Panc1 (cell line): ENCODE results near the gene TBX20. TPM values are rescaled to one million over a fixed set of nuclear protein-coding genes. Genes with fewer than 3 reads are reported as not detected.
"Not testable (repeated sequence)": the region's sequence is repeated elsewhere in the genome, so short reads cannot be mapped to it uniquely, and the experiment has no call there.

Experiments
- ATAC-seq: fragments of 200-7000 bp; cut with Tn5 transposase; 2 replicates; pipeline ENCODE4 v1.9.1; 2020; ENCODE audit warnings: mild to moderate bottlenecking, moderate library complexity
- BruUV-seq: library from RNA; stranded (reverse); fragments of 400-500 nt; replicated peaks from 2 replicates; lab custom pipeline; 2021; lab: Mats Ljungman, UMichigan
- CTCF ChIA-PET: fragments of 300-600 bp; sonication (Branson Sonifier 250); formaldehyde crosslinking; loops from one replicate; lab custom pipeline; 2022; ENCODE audit warnings: antibody characterized with exemption; lab: Charles Lee
- POLR2A ChIA-PET: fragments of 300-600 bp; sonication (Branson Sonifier 250); formaldehyde crosslinking; loops from one replicate; lab custom pipeline; 2022; ENCODE audit warnings: antibody characterized with exemption; lab: Charles Lee
- DNase-seq: peaks from one replicate; pipeline ENCODE4 v3.0.0-alpha.2; 2010; ENCODE audit warnings: low read depth, low spot score
- H3K27ac ChIP-seq: 2 replicates; pipeline ENCODE4 v1.5.1; 2011; ENCODE audit warnings: mild to moderate bottlenecking, low read length, inconsistent platforms
- H3K27me3 ChIP-seq: fragments of 200-500 bp; sonication (Bioruptor generic); 2 replicates; pipeline ENCODE4 v1.6.0; 2014; ENCODE audit warnings: low read length, inconsistent platforms; ENCODE audit not compliant: control insufficient read depth, insufficient read depth
- H3K36me3 ChIP-seq: fragments of 200-500 bp; sonication (Bioruptor generic); 2 replicates; pipeline ENCODE4 v1.5.1; 2014; ENCODE audit warnings: inconsistent platforms, mild to moderate bottlenecking, low read length, moderate library complexity; ENCODE audit not compliant: control insufficient read depth, insufficient read depth
- H3K4me1 ChIP-seq: 2 replicates; pipeline ENCODE4 v1.5.1; 2011; ENCODE audit warnings: inconsistent platforms, mild to moderate bottlenecking, low read length, moderate library complexity; ENCODE audit not compliant: control insufficient read depth, insufficient read depth
- H3K4me3 ChIP-seq, 2 experiments: 2 replicates each; pipeline ENCODE4 v1.5.1; 2011 to 2012; ENCODE audit warnings: low read depth in 2 of 2, low read length in 2 of 2, mild to moderate bottlenecking in 2 of 2, inconsistent platforms in 1 of 2, moderate library complexity in 1 of 2
- H3K9me3 ChIP-seq: fragments of 200-500 bp; sonication (Bioruptor generic); 2 replicates; pipeline ENCODE4 v1.5.1; 2014; ENCODE audit warnings: low read depth, mild to moderate bottlenecking, inconsistent platforms, low read length, moderate library complexity; ENCODE audit not compliant: control insufficient read depth, insufficient read depth
- CTCF ChIP-seq: fragments of 450-650 bp; IDR thresholded peaks from 2 replicates; pipeline ENCODE4 v1.5.1; 2017; ENCODE audit warnings: mild to moderate bottlenecking
- POLR2AphosphoS5 ChIP-seq: IDR thresholded peaks from 2 replicates; pipeline ENCODE4 v1.6.1; 2012; ENCODE audit warnings: mild to moderate bottlenecking, low read depth, low read length, moderate library complexity
- REST ChIP-seq, 2 experiments: IDR thresholded peaks; 2 replicates each; pipeline ENCODE4 v1.6.1; 2011 to 2012; ENCODE audit warnings: low read depth in 2 of 2, control low read depth in 1 of 2, low read length in 1 of 2, mild to moderate bottlenecking in 1 of 2, moderate library complexity in 1 of 2; ENCODE audit not compliant: insufficient read depth in 1 of 2
- SIN3A ChIP-seq: IDR thresholded peaks from 2 replicates; pipeline ENCODE4 v1.6.1; 2012; ENCODE audit warnings: low read depth, mild to moderate bottlenecking, low read length, moderate library complexity, borderline replicate concordance; ENCODE audit not compliant: insufficient read depth
- TCF7L2 ChIP-seq: IDR thresholded peaks from 2 replicates; pipeline ENCODE4 v1.6.1; 2011; ENCODE audit warnings: mild to moderate bottlenecking, low read depth, low read length, inconsistent platforms
- in situ Hi-C: cut with HindIII; loops from 2 replicates; pipeline ENCODE4 v1.10.0; 2016; ENCODE audit warnings: low sequenced_read_pairs, low pct_unique_long_range_greater_than_20kb
- intact Hi-C: fragments of 100-400 bp; cut with micrococcal nuclease; formaldehyde crosslinking; loops from one replicate; pipeline ENCODE4 v1.10.0; 2022; ENCODE audit not compliant: unreplicated experiment
- total RNA-seq: library from RNA; stranded (reverse); gene quantifications from one replicate; pipeline ENCODE4 v1.2.1, GENCODE V29; 2021; ENCODE audit not compliant: unreplicated experiment

The TBX20 gene
- total RNA-seq, 1 experiment from 2014 or later, result not detected

GRCh38 chr7:35241436-35241835 is 12.5 kb downstream of the TBX20 start:
- intact Hi-C loops (no loop called here), in situ Hi-C loops (no loop called here)
- ChIA-PET CTCF (interaction anchor here (0.6 kb wide), 1 partner anchor 37 kb away, joined by 3 read pairs; no protein-coding TSS in a partner anchor), POLR2A (no interaction called here)
- Histone ChIP-seq H3K4me1 (no peaks in the 10 kb centered on the region), H3K27ac (no peak overlapping the region), H3K4me3 (no peak overlapping the region), H3K27me3 (peaks cover 21% of the 10 kb centered on the region), H3K36me3 (no peaks in the 10 kb centered on the region), H3K9me3 (no peaks in the 10 kb centered on the region)
- no peak for ATAC-seq
- DNase-seq, result no peak
- TF ChIP-seq SIN3A, result no peak
- no peak for TF ChIP-seq TCF7L2
- TF ChIP-seq POLR2AphosphoS5, result no peak
- no peak for TF ChIP-seq REST (IDR thresholded peaks at IDR 0.05; ENCODE audit: insufficient read depth in 1 of 2, low read depth in 2 of 2, low read length in 1 of 2)
- no peak for TF ChIP-seq CTCF
- BruUV-seq, result no TSS peak

- CTCF ChIA-PET, in situ Hi-C loops, BruUV-seq, POLR2A ChIA-PET, H3K27ac ChIP-seq, H3K4me3 ChIP-seq, H3K4me1 ChIP-seq, DNase-seq, ATAC-seq, intact Hi-C loops, H3K9me3 ChIP-seq, H3K36me3 ChIP-seq: not testable (repeated sequence)
- H3K27me3 ChIP-seq, result peaks cover 19% of the 10 kb centered on the region
Observed at GRCh38 chr7:35241008-35241407, 12.9 kb downstream of the TBX20 start.

- H3K9me3 ChIP-seq, POLR2A ChIA-PET, H3K4me3 ChIP-seq, H3K27ac ChIP-seq, H3K36me3 ChIP-seq, DNase-seq, CTCF ChIA-PET, BruUV-seq, in situ Hi-C loops, H3K4me1 ChIP-seq, H3K27me3 ChIP-seq, intact Hi-C loops, ATAC-seq: not testable (repeated sequence)
Observed at GRCh38 chr7:35238456-35238855, 15.4 kb downstream of the TBX20 start.
